ENCODE results near the gene CNOT6L.
A peak's percentile ranks its signal among the peaks of the same experiment; 100 is the strongest.
"Not testable (repeated sequence)": the region's sequence is repeated elsewhere in the genome, so short reads cannot be mapped to it uniquely, and the experiment has no call there.

The CNOT6L gene

GRCh38 chr4:77777135-77777807, 41.9 kb downstream of the CNOT6L start:
- DNase-seq: no peak

GRCh38 chr4:77776182-77777134, 42.7 kb downstream of the CNOT6L start:
- no peak for DNase-seq

- DNase-seq: no peak
Measured at GRCh38 chr4:77773101-77773500, 46.1 kb downstream of the CNOT6L start.

- DNase-seq: no peak
Measured at GRCh38 chr4:77771566-77771965, 47.6 kb downstream of the CNOT6L start.

- DNase-seq: no peak
Measured at GRCh38 chr4:77765720-77766119, 53.4 kb downstream of the CNOT6L start.

GRCh38 chr4:77762531-77762930, 56.6 kb downstream of the CNOT6L start:
- no peak for DNase-seq

- DNase-seq: no peak
Measured at GRCh38 chr4:77761595-77761994, 57.6 kb downstream of the CNOT6L start.

- DNase-seq: no peak
Measured at GRCh38 chr4:77758804-77759203, 60.4 kb downstream of the CNOT6L start.

GRCh38 chr4:77751764-77752163, 67.4 kb downstream of the CNOT6L start:
- DNase-seq: no peak

- no peak for DNase-seq
Measured at GRCh38 chr4:77745792-77746191, 73.4 kb downstream of the CNOT6L start.

- DNase-seq: no peak
Measured at GRCh38 chr4:77742054-77742453, 77.1 kb downstream of the CNOT6L start.

GRCh38 chr4:77740480-77740879, 78.7 kb downstream of the CNOT6L start:
- no peak for DNase-seq

GRCh38 chr4:77734928-77735327, 84.2 kb downstream of the CNOT6L start:
- peak; percentile 59 for DNase-seq

GRCh38 chr4:77731656-77732055, 87.5 kb downstream of the CNOT6L start:
- no peak for DNase-seq

- DNase-seq: no peak
Measured at GRCh38 chr4:77728420-77728819, 90.7 kb downstream of the CNOT6L start.

- DNase-seq: no peak
Measured at GRCh38 chr4:77721073-77721472, 98.1 kb downstream of the CNOT6L start.

GRCh38 chr4:77718500-77718899, 100.7 kb downstream of the CNOT6L start:
- not testable (repeated sequence) for DNase-seq

GRCh38 chr4:77715414-77716290, 103.5 kb downstream of the CNOT6L start:
- DNase-seq: no peak

- no peak for DNase-seq
Measured at GRCh38 chr4:77714514-77714913, 104.7 kb downstream of the CNOT6L start.

GRCh38 chr4:77713884-77714283, 105.3 kb downstream of the CNOT6L start:
- DNase-seq: no peak

- DNase-seq: no peak
Measured at GRCh38 chr4:77712675-77713074, 106.5 kb downstream of the CNOT6L start.

- DNase-seq: no peak
Measured at GRCh38 chr4:77711469-77711868, 107.7 kb downstream of the CNOT6L start.

- no peak for DNase-seq
Measured at GRCh38 chr4:77710684-77711083, 108.5 kb downstream of the CNOT6L start.

All from activated CD8-positive, alpha-beta memory T cell treated with anti-CD3 and anti-CD28 coated beads for 24 hours (primary cell).